PC-3 (cell line): Measurements from ENCODE around the gene THOC6.

ENCODE experiments used
- EZH2 ChIP-seq: fragments of 300-600 bp; sonication (generic); IDR thresholded peaks from one replicate; pipeline ENCODE4 v1.6.1; 2017; ENCODE audit warnings: antibody characterized with exemption, mild to moderate bottlenecking, low read length; ENCODE audit not compliant: unreplicated experiment
- EZH2phosphoT487 ChIP-seq: fragments of 300-600 bp; sonication (generic); IDR thresholded peaks from 2 replicates; pipeline ENCODE4 v1.6.1; 2018; ENCODE audit warnings: mild to moderate bottlenecking, antibody characterized with exemption, low read length, borderline replicate concordance
- TF ChIP-seq, protein P1 (sequence below): fragments of 300-600 bp; sonication (generic); conservative IDR thresholded peaks from 2 replicates; pipeline ENCODE4 v1.5.1; 2017; ENCODE audit warnings: antibody characterized with exemption, low read depth, mild to moderate bottlenecking, low read length

DNA sequence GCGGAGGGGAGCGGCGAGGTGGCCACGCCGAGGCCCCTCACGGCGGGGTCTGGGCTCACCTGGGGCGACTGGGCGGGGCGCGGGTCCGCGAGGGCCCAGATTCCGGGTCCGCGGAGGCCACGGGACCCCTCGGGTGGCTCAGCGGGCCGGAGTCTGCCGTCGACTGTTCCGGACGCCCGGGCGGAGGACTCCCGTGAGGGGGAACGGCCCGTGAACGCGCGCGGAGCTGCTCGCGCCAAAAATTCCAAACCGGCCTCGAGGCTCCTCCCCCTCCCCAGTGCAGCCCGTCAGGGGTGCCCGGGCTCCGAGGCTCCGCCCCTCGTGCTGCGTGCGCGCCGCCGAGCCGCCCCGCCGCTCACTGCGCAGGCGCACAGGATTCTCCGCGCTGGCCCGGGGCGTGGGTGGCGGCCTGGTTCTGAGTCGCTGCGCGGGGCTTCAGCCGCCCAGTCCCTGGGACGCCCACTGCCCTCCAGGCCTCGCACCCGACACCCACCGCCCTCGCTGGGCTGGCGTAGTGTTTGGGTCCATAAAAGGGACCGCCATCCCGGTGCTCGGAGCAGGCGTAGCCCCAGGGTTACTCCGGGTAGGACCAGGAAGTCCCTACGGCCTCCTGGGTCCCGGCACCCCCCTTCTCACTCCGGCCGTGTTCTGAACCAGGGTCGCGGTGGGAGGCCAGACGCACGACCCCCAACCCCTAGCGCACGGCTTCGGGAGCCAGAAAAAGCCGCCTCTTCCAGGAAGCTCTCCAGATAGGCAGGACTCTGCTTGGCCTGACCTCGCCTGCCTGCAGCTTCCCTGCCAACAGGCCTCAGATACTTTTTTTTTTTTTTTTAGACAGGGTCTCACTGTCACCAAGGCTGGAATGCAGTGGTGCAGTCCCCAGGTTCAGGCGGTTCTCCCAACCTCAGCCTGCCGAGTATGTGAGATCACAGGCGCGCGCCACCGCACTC, 43.3 kb upstream of the THOC6 start, which contains the start of gene PKMYT1:
- TF ChIP-seq EZH2, result no peak
- TF ChIP-seq, protein P1, sequence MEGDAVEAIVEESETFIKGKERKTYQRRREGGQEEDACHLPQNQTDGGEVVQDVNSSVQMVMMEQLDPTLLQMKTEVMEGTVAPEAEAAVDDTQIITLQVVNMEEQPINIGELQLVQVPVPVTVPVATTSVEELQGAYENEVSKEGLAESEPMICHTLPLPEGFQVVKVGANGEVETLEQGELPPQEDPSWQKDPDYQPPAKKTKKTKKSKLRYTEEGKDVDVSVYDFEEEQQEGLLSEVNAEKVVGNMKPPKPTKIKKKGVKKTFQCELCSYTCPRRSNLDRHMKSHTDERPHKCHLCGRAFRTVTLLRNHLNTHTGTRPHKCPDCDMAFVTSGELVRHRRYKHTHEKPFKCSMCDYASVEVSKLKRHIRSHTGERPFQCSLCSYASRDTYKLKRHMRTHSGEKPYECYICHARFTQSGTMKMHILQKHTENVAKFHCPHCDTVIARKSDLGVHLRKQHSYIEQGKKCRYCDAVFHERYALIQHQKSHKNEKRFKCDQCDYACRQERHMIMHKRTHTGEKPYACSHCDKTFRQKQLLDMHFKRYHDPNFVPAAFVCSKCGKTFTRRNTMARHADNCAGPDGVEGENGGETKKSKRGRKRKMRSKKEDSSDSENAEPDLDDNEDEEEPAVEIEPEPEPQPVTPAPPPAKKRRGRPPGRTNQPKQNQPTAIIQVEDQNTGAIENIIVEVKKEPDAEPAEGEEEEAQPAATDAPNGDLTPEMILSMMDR, result no peak
- TF ChIP-seq EZH2phosphoT487, result no peak
